NCI-H187 treated with DMSO at 0.1 percent for 48 hours (cell line): ENCODE measurements around the gene TFDP2.
"Not testable (repeated sequence)": the region's sequence is repeated elsewhere in the genome, so short reads cannot be mapped to it uniquely, and the experiment has no call there.

ENCODE experiments used
- DNase-seq: peaks from one replicate; lab custom pipeline; 2025; lab: John Stamatoyannopoulos, UW

The TFDP2 gene

DNA sequence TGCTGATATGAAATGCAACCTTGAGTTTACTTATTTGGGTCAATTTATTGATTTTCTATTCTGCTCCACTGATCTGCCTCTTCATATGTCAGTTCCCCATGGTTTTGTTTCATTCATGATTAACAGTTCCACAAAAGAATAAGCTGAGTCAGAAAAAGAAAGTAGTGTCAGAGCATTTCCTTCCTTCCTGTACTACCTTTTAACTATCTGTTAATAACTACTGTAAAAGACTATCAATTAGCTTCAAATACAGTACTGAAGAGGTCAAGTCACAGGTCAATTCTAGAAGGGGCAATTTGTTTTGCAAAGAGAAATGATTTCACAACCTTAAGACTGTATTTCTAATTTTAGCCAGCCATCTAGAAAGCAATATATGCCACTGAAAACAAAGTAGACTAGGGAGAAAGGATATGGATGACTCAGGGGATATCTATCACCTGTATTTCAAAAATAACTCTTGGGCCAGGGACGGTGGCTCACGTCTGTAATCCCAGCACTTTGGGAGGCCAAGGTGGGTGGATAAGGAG is 129.5 kb downstream of the TFDP2 start:
- DNase-seq: no peak

DNA sequence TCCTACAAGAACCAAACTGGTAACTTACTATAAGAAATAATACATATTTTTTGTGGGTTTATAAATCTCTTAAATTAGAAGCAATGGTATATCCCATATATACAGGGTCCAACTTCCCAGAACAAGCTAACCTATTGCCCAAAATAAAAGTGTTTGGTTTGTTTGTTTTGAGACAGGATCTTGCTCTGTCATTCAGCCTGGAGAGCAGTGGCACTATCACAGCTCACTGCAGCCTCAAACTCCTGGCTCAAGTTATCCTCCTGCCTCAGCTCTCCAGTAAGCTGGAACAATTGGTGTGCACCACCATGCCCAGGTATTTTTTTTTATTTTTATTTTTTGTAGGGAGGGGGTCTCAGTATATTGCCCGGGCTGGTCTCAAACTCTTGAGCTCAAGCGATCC is 135.4 kb downstream of the TFDP2 start:
- DNase-seq: no peak

DNA sequence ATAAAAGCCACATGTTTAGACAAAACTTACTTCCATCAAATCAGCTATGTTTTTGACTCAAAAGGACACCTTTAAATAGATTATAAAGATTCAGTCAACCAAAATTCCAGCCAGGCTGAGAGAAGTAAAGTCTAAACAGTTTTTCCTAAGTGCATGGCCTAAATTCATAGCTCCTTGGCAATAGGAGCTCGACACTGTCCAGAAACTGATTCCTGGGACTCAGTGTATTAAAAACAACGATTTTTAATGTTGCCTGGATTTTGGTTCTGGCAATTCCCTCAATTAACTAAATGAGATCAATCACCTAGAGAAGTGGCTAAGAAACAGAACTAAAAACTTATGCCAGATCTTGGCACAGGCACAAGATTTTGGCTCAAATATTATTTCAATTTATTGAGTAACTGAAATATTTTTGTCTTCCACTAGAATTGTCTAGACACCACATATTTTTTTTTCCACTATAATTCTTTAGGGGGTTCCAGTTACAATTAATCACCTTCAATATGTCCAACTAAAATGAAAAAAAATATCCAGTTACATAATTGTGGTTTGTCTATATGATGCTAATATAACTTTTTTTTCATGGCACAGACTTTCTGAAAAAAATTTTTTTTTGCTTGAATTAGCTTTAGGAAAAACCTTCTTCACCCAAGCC is 135.9 kb downstream of the TFDP2 start:
- no peak for DNase-seq

DNA sequence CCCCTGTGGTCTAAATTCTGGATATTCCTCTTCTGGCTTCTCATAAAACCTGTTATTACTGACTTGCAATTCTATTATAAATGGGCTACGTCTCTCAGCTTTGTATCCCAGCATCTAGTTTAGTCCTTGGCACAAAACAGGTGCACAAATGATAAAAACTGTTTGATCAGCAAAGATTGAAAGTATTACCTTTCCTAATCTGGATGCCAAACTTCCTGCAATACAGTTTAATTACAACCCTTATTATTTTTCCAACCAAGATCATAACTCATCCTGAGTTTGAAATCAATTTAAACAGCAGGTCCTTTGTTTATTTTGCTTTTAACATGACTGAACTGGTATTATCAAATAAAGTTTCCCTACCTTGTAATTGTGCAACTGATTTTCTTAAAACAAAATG is 140.3 kb downstream of the TFDP2 start:
- no peak for DNase-seq

DNA sequence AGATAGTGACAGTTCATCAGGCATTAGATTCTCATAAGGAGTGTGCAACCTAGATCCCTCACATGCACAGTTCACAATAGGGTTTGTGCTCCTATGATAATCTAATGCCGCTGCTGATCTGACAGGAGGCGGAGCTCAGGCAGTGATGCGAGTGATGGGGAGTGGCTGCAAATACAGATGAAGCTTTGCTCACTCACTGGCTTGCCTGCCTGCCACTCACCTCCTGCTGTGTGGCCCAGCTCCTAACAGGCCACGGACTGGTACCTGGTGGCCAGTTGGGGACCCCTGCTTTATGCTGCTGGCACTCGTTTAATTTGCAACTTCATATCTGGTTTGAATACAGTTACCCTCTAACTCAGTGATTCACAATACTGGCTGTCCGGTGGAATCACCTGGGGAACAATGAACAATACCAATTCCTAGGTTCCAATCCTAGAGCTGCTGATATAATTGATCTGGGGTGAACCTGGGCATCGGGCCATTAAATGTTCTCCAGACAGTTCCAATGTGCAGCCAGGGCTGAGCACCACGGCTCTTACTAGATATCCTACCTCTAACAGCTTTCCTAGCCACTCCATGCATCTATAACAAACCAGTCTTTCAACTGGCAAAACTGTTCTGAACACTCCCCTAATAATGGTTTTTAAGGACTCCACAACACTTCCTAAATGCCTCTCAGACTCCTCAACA is 141.5 kb downstream of the TFDP2 start:
- no peak for DNase-seq

DNA sequence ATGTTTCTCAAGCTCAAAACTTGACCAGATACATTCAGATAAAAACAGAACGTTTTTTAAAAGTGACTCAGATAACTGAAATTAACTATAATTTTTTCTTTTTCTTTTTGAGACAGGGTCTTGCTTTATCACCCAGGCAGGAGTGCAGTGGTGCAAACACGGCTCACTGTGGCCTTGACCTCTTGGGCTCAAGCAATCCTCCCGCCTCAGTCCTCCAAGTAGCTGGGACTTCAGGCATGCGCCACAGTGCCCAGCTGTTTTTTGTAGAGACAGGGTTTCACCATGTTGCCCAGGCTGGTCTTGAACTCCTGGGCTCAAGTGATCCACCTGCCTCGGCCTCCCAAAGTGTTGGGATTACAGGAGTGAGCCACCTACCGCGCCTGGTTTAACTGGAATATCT is 144.4 kb downstream of the TFDP2 start:
- DNase-seq: not testable (repeated sequence)

DNA sequence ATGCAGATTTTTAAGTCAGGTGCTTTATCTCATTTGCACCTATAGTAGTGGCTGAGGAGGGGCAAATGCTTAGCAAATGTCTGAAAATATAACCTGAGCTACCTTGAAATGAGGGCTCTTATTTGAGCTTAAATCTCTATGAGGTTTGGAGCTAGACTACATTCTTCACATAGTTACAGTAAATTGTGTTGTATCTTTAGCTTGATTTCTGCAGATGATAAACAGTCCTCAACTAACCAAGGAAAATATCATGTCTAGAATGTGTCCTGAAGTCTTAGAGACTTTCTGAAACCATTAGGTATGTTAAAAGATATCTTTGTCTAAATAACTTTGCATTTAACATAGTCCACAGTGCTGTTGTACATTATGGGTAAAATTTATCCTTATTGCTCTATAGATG is 145.3 kb downstream of the TFDP2 start:
- DNase-seq: no peak

DNA sequence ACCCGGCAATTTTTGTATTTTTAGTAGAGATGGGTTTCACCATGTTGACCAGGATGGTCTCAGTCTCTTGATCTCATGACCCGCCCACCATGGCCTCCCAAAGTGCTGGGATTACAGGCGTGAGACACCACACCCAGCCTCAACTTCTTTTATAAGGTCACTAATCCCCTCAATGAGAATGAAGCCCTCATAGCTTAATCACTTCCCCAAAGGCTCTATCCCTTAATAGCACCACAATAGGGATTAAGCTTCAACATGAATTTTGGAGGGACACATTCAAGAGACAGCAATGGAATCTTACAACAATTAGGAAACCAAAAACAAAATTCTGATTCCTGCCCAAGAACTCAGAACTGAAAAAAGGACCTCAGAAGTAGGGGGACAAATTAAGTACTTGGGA is 146.1 kb downstream of the TFDP2 start:
- no peak for DNase-seq

DNA sequence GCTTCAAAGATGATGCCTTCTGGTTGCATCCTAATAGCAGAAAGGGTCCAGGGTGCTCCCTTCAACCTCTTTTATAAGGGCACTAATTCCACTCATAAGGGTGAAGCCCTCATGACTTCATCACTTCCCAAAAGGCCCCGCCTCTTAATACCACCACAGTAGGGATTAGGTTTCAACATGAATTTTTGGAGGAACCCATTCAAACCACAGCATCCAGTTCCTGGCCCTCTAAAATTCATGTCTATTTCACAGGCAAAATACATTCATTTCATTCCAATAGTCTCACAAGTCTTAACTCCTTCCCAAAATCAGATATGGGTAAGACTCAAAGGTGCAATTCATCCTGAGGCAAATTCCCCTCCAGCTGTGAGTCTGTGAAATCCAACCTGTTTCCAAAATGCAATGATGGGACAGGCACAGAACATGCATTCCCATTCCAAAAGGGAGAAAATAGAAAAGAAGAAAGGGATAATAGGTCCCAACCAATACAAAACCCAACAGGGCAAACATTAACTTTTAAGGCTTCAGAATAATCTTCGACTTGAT is 148.9 kb downstream of the TFDP2 start:
- DNase-seq: no peak

DNA sequence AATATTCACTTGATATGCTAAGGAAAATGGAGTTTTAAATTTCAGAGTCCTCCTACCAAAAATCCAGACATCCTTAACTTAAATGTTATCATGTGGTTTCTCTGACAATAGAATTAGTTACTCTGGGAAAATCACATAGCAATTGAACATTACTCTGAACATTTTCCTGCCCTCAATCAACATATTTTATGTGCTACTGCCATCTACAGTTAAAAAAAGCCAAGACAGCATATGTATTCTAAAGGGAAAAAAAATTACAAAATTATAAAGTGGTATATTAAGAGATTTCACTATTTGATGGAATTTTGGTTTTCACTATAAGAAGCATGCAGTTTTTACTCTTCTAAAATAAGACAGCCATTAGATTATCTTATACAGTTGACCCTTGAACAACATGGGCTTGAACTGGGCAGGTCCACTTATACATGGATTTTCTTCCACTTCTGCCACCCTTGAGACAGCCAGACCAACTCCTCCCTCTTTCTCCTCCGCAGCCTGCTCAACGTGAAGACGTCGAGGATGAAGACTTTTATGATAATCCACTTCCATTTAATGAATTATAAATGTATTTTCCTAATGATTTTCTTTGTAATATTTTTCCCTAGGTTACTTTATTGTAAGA is 150.6 kb downstream of the TFDP2 start:
- no peak for DNase-seq

DNA sequence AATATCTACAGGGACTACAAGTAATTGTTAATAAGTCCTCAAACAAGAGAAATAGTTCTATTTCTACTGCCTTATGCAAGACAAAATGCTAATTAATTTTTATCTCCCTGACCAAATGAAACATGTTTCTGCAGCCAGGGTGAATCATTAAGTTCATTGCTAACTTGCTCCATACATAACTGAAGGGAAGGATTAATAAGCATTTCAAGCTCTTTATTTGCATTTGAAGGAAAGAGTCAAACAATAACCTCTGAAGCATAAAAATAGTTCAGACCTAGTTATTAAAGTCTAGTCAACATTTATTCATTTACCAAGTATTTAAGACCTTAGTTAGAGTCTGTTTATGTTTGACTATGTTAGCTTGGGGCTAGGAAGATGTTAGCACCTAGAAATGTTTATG is 152.9 kb downstream of the TFDP2 start:
- DNase-seq: no peak

DNA sequence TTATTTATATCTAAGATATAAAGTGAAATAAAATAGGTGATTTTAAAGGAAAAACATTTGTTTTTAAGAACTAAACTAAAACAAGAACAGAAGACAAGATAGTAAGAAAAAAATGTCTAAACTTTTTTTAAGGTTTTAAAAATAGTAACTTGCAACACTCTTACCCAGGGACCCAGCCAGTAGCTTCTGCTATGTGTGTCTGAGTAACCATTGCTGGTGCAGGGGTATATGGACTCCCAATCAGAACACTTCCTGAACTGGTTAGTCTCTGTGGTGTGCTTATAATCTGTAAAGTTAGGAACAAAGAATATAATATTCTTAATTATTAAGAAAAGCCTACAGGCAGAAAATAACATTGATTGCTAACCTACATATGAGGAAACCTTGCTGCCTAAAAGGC is 154.5 kb downstream of the TFDP2 start:
- DNase-seq: no peak

DNA sequence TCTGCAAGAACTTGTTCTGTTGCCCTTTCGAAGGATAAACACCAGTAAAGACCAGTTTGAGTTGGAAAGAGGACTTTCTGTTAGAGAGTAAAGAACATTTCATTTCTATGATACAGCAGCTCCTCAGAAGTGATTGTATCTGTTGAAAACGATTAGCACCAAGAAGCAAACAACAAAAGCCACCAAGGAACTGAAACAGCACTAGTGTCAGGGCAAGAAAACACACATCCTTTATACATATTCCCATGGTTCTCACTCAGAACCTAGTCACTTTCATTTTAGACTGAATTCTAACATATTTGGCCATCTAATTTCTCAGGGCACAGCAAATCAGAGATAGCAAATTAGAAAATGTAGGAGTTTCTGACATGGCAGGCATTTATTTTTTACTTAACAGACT is 156.8 kb downstream of the TFDP2 start:
- no peak for DNase-seq

DNA sequence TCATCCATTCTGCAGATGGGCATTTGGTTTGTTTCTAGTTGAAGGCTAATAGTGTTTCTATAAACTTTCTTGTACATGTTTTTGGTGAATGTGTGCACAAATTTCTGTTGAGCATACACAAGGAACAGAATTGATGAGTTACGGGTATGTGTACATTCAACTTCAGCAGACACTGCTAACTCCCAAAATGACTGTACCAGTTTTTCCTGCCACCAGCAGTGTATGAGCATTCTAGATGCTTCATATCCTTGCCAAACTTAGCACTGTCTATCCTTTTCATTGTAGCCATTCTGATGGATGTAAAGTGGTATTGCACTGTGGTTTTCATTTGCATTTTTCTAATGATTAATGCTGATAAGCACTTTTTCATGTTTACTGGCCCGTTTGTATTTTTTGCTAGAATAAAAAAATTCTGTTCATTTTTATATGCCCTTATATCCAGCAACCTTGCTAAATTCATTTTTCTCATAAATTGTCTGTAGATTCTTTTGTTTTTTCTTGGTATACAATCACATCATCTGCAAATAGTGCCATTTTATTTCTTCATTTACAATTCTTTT is 162.7 kb downstream of the TFDP2 start:
- no peak for DNase-seq

DNA sequence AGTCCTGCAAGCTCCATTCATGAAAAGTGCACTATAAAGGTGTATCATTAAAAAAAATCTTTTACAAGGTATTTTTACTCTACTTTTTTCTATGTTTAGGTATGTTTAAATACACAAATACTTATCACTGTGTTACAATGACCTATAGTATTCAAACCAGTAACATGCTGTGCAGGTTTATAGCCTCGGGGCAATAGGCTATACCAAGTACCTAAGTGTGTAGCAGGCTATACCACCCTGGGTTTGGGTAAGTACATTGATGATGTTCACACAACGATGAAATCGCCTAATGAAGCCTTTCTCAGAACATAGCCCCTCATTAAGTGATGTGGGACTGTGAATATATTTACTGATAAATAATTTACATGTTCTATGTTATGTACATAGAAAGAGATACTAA is 168.3 kb downstream of the TFDP2 start:
- no peak for DNase-seq

DNA sequence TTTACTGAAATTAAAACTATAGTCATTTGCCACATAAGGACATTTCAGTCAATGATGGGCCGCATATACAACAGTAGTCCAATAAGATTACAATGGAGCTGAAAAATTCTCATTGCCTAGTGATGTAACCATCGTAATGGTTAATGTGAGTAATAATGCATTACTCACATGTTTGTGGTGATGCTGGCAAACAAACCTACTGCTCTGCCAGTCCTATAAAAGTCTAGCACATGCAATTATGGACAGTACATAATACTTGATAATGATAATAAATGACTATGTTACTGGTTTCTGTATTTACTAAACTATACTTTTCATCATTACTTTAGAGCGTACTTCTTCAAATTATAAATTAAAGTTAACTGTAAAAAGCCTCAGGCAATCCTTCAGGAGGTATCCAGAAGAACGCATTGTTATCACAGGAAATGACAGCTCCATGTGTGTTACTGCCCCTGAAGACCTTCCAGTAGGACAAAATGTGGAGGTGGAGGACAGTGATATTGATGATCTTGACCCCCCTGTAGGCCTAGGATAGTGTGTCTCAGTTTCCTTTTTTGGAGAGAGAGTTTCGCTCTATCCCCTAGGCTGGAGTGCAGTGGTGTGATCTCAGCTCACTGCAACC is 170.2 kb downstream of the TFDP2 start:
- DNase-seq: no peak

DNA sequence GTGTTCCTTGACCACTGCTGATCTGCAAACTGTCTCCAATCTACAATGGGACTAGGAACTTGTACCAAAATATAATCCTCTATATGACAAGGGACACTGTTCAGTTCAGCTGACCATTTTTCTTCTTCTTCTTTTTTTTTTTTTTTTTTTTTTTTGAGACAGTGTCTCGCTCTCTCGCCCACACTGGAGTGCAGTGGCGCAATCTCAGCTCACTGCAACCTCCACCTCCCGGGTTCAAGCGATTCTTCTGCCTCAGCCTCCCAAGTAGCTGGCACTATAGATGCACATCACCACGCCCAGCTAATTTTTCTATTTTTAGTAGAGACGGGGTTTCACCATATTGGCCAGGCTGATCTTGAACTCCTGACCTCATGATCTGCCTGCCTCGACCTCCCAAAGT is 174.6 kb downstream of the TFDP2 start:
- DNase-seq: not testable (repeated sequence)

DNA sequence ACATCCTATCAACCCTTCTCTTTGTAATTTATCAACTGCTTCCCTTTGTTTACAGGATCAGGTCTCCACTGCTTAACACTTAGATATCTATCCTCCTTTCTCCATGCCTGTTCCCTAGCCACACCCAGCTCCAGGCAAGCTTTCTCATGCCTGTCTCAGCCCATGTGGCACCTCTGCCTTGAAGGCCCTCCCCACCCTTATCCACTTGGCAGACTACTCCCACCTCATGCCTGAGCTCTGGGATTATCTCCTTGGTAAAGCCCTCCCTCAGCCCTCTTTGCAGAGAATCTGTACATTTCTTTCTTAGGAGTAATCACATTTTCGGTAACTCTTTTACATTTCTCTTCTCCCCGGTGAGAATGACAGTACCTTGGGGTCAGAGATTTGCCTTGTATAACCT is 176.9 kb downstream of the TFDP2 start:
- DNase-seq: no peak

DNA sequence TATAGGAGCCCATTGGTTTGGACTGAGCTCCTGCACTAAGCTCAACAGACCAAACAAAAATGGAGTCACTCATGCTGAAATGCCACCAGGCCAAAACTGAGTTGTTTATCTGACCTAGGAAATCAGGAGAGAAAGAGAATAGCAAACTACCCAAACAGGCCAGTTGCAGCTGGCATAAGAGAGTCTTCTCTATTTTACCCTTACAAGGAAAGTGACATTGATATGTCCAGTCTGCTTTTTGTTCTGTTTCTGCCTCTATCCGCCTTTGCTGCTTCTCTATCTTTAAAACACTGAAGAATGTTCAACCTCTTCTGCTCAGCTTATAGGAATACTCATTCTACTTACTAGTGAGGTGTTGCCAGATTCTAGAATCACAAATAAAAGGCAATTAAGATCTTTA is 177.8 kb downstream of the TFDP2 start:
- DNase-seq: no peak

DNA sequence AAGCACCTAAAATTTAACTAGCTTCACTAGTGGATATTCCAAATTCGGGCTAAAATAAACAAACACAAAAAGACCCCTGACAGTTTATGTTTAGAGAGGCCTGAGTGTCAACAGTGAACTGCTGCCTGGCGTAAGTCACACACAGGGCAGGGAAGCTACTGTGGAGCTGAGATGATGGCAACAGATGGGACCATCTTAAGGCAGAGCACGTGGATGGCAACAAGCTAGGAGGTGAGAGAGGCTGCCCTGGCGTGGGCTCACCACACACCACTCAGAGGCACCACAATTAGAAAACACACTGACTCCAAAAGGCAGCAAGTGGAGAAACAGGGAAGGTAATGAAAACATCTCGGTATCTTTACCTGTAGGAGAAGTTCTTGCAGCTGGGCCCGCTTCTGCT is 179.6 kb downstream of the TFDP2 start:
- DNase-seq: no peak

DNA sequence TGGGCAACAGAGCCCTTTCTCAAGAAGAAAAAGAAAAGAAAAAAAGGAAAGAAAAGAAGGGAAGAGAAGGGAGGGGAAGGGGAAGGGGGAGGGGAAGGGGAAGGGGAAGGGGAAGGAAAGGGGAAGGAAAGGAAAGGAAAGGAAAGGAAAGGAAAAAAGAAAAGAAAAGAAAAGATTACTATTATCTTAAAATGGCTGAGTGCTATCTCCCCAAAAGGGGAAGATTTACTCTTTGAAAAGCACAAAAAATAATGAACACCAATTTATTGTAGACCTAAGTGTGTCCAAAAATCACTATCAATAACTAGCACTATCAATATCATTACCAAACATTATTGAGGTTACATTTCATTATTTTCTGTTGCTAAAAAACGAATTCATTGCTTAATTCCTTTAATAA is 183.9 kb downstream of the TFDP2 start:
- DNase-seq: no peak

DNA sequence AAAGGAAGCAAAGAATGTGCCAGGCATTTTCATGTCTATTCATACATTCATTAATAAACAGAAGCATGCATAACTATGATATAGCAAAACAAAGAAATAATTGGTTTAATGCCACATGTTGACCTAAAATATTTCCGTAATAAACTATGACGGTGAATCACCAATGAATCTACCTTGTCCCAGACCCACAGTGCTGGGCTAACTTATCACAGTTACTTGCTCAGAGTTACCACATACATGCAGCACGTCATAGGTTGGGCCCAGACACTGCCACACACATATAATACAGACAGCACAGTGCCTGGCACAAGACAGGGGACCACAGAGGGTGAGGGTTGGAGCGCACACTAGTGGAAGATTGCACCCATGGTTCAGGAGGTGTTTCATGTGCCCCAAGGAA is 186.0 kb downstream of the TFDP2 start:
- no peak for DNase-seq
